ENCODE data around the gene COL16A1. TPM values are rescaled to one million over a fixed set of nuclear protein-coding genes. Genes with fewer than 3 reads are reported as not detected.
"Not testable (repeated sequence)": the region's sequence is repeated elsewhere in the genome, so short reads cannot be mapped to it uniquely, and the experiment has no call there.

The COL16A1 gene
- total RNA-seq, 2 donors from 2014 or later = 10.1 to 15.8 TPM

GRCh38 chr1:31712630-31713029 is 8.8 kb upstream of the COL16A1 start:
- peak in 1 of 4 donors; percentile 36 for DNase-seq
- no peaks in the 10 kb centered on the region for H3K36me3 ChIP-seq (replicated peaks in 1 of 2; ENCODE audit: insufficient read depth in 1 of 2, low read depth in 2 of 2)
- no peak overlapping the region for H3K4me3 ChIP-seq
- peaks cover 20% of the 10 kb centered on the region for H3K4me1 ChIP-seq
- H3K27ac ChIP-seq = no peak overlapping the region
- intact Hi-C loops (cut with DNase I) = loop anchor here (5.0 kb wide), 1 partner anchor 40 kb away; no protein-coding TSS in a partner anchor
- TF ChIP-seq CTCF (IDR thresholded peaks at IDR 0.05) (no peak), POLR2A (IDR thresholded peaks at IDR 0.05) (no peak)
- ATAC-seq = no peak
- 8 to 17% methylated on average over 1 of the region's 1 CpG for WGBS, 2 donors
- H3K27me3 ChIP-seq = no peaks in the 10 kb centered on the region
- H3K9me3 ChIP-seq = no peaks in the 10 kb centered on the region

- WGBS, 2 donors = 61 to 73% methylated on average over 4 of the region's 4 CpGs
- Histone ChIP-seq H3K27me3 (no peaks in the 10 kb centered on the region), H3K4me1 (peaks cover 20% of the 10 kb centered on the region), H3K27ac (no peak overlapping the region), H3K9me3 (no peaks in the 10 kb centered on the region), H3K36me3 (replicated peaks in 1 of 2; ENCODE audit: insufficient read depth in 1 of 2, low read depth in 2 of 2) (no peaks in the 10 kb centered on the region), H3K4me3 (no peak overlapping the region)
- DNase-seq (no peak), ATAC-seq (no peak)
- intact Hi-C loops (cut with DNase I) = loop anchor here (5.0 kb wide), 1 partner anchor 40 kb away; no protein-coding TSS in a partner anchor
- no peak for TF ChIP-seq CTCF (IDR thresholded peaks at IDR 0.05)
- no peak for TF ChIP-seq POLR2A (IDR thresholded peaks at IDR 0.05)
Observed at GRCh38 chr1:31712068-31712467, 8.3 kb upstream of the COL16A1 start.

- intact Hi-C loops (cut with DNase I) = no loop called here
- Histone ChIP-seq H3K36me3 (replicated peaks in 1 of 2; ENCODE audit: insufficient read depth in 1 of 2, low read depth in 2 of 2) (no peaks in the 10 kb centered on the region), H3K9me3 (no peaks in the 10 kb centered on the region), H3K4me1 (peaks cover 25% of the 10 kb centered on the region), H3K27me3 (no peaks in the 10 kb centered on the region), H3K4me3 (no peak overlapping the region), H3K27ac (no peak overlapping the region)
- DNase-seq = no peak
- ATAC-seq = no peak
- no peak for TF ChIP-seq CTCF (IDR thresholded peaks at IDR 0.05)
- no peak for TF ChIP-seq POLR2A (IDR thresholded peaks at IDR 0.05)
- WGBS, 2 donors = 77 to 85% methylated on average over 11 of the region's 11 CpGs
Observed at GRCh38 chr1:31708324-31708723, 4.5 kb upstream of the COL16A1 start.

- intact Hi-C loops (cut with DNase I) = no loop called here
- no peaks in the 10 kb centered on the region for H3K27me3 ChIP-seq
- H3K4me3 ChIP-seq = no peak overlapping the region
- H3K27ac ChIP-seq = no peak overlapping the region
- H3K36me3 ChIP-seq (replicated peaks in 1 of 2; ENCODE audit: insufficient read depth in 1 of 2, low read depth in 2 of 2) = no peaks in the 10 kb centered on the region
- ATAC-seq (no peak), DNase-seq (peak in 1 of 4 donors; percentile 23)
- H3K4me1 ChIP-seq = peaks cover 25% of the 10 kb centered on the region
- TF ChIP-seq CTCF (IDR thresholded peaks at IDR 0.05) = no peak
- no peak for TF ChIP-seq POLR2A (IDR thresholded peaks at IDR 0.05)
- 48 to 52% methylated on average over 5 of the region's 5 CpGs for WGBS, 2 donors
- no peaks in the 10 kb centered on the region for H3K9me3 ChIP-seq
Observed at GRCh38 chr1:31707711-31708110, 3.9 kb upstream of the COL16A1 start.

- H3K4me3 ChIP-seq; ATAC-seq; H3K9me3 ChIP-seq; DNase-seq; H3K36me3 ChIP-seq (replicated peaks in 1 of 2; ENCODE audit: insufficient read depth in 1 of 2, low read depth in 2 of 2); H3K27me3 ChIP-seq; H3K27ac ChIP-seq; intact Hi-C loops (cut with DNase I): not testable (repeated sequence)
- WGBS, 2 donors = 77 to 79% methylated on average over 4 of the region's 4 CpGs
- H3K4me1 ChIP-seq = peaks cover 21% of the 10 kb centered on the region
Observed at GRCh38 chr1:31707059-31707600, 3.3 kb upstream of the COL16A1 start.
